Stimulated activated CD8-positive, alpha-beta memory T cell treated with anti-CD3 and anti-CD28 coated beads, Interleukin-12 subunit alpha, Interleukin-12 subunit beta, amount 100 ng/mL, for 1 hour (primary cell): Measurements from ENCODE around the gene SMARCA4.
"Not testable (repeated sequence)": the region's sequence is repeated elsewhere in the genome, so short reads cannot be mapped to it uniquely, and the experiment has no call there.

Experiments used
- DNase-seq: peaks from one replicate; pipeline ENCODE4 v3.0.0-alpha.2; 2020; ENCODE audit warnings: low read depth

Gene SMARCA4

GRCh38 chr19:10976131-10976892, 15.5 kb downstream of the SMARCA4 start:
- no peak for DNase-seq

DNA sequence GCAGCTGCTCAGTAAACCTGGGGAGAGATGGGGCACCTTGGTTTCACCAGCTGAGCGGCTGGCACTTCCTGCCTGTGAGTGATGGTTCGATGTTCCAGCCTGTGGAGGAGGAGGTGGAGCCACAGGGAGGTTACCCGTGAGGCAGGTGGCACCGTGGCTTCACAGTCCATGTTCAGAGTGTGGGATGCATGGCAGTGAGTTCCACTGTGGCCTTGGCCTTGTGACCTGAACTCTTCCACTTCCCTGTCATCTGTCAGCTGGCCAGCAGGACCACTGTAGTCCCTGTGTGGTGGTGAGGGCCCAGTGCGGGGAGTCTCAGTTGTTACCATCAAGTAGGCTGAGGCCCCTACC, 16.9 kb downstream of the SMARCA4 start:
- no peak for DNase-seq

GRCh38 chr19:10979951-10980381, 19.1 kb downstream of the SMARCA4 start:
- DNase-seq = no peak

DNA sequence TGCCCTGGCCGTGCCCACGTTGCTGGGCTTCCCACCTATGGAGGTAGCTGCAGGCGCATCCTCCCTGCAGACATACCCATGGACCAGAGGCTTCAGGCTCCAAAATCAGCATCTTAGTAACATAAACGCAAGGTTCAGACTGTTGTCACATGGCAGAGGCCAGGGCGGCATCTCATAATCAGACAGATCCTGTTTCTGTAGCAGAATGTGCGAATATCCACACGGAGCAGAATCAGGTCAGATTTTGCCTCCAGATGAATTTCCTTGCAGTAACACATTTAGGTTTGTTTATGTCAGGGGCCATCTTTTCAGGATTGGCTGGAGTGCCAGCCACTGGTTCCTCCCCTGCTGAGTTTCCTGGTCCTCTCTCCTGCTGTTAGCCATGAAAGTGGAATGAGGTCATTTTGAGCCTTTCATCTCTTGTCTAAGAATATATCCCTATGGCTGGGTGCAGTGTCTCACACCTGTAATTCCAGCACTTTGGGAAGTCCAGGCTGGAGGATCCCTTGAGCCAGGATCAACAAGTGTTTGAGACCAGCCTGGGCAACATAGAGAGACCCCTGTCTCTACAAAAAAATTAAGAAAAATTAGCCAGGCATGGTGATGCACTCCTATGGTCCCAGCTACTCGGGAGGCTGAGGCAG, 20.5 kb downstream of the SMARCA4 start:
- no peak for DNase-seq

DNA sequence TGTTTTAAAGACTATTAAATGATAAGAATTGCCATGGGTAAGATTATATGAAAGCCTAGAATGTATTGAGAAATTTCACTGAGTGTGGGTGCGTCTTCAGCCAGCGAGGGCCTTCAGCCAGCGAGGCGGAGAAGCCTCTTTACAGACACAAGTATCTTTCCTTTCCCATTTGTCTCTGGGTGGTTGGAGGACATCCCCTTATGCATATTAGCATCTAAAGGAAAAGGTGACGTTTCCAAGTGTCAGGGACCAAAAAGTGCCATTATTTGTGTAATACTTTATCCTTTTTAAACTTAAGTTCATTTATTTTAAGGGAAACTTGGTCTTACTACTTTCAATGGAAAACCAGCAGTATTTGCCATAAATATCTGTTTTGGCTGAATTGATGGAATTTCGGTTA, 22.2 kb downstream of the SMARCA4 start:
- no peak for DNase-seq

DNA sequence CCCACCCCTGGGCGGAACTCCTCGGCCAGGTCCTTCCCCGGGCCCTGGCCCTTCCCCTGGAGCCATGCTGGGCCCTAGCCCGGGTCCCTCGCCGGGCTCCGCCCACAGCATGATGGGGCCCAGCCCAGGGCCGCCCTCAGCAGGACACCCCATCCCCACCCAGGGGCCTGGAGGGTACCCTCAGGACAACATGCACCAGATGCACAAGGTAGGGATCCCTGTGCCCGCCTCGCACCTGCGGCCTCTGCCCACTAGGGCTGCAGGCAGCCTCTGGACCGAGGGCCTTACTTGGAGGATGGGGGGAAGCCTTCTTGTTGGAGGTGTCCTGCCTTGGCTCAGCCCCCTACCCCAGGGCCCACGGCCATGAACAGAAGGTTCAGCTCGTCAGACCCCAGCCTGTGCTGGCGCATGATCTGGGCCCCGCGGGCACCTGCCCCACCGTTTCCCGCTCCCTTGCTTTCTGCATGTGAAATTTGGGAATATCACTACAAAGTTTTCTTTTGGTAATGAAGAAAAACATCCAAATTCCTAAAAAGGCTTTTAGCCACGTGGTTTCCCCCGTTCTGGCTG, 23.4 kb downstream of the SMARCA4 start:
- no peak for DNase-seq

GRCh38 chr19:10985502-10985901, 24.7 kb downstream of the SMARCA4 start:
- DNase-seq = no peak

DNA sequence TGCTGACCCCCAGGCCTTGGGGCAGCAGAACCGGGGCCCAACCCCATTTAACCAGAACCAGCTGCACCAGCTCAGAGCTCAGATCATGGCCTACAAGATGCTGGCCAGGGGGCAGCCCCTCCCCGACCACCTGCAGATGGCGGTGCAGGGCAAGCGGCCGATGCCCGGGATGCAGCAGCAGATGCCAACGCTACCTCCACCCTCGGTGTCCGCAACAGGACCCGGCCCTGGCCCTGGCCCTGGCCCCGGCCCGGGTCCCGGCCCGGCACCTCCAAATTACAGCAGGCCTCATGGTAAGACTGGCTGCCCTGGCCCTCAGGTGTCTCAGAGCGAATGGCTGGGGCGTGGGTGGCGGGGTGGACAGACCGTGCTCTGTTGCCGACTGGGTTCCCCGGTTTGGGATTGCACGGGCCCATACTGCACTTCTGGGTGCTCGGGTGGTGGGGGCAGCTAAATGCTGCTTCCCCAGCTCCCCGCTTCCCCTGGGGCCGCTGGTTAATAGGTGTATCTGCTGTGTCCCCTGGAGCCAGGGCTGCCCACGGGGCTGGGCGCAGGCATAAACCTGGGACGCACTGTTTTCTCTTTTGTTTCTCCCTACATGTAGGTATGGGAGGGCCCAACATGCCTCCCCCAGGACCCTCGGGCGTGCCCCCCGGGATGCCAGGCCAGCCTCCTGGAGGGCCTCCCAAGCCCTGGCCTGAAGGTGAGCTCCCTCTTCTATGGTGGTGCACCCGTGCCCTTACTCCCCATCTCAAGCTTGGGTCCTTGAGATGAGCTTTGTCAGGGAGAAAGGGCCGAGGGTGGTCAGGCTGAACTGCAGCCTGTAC, 25.7 kb downstream of the SMARCA4 start:
- no peak for DNase-seq

DNA sequence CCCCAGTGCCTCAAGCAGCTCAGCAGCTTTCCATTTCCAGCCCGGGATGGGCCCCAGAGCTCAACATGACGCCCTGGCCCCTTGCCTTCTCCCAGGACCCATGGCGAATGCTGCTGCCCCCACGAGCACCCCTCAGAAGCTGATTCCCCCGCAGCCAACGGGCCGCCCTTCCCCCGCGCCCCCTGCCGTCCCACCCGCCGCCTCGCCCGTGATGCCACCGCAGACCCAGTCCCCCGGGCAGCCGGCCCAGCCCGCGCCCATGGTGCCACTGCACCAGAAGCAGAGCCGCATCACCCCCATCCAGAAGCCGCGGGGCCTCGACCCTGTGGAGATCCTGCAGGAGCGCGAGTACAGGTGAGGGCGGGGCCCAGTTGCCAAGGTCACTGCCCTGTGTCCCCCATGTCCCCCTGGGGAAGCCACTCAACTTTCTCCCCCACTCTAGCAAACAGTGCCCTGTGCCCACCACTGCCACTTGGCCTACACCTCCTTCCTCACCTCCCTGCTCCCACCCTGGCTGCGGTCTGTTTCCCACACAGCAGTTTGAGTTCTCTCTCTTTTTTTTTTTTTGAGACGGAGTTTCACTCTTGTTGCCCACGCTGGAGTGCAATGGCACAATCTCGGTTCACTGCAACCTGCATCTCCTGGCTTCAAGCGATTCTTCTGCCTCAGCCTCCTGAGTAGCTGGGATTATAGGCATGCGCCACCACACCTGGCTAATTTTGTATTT, 26.9 kb downstream of the SMARCA4 start:
- no peak for DNase-seq

GRCh38 chr19:10988380-10988779, 27.6 kb downstream of the SMARCA4 start:
- DNase-seq = no peak

GRCh38 chr19:10988921-10989320, 28.1 kb downstream of the SMARCA4 start:
- DNase-seq = no peak

DNA sequence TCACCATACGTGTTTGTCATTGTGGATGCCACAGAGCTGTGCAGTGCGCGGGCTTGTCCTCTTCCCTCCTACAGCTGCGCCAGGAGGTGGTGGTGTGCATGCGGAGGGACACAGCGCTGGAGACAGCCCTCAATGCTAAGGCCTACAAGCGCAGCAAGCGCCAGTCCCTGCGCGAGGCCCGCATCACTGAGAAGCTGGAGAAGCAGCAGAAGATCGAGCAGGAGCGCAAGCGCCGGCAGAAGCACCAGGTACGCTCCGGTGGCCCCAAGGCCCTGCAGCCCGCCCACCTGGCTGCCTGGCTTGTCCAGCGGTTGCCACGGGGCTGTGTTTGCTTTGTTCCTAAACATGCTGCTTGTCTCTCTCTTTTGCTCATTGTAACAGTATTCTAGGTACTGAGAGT, 30.2 kb downstream of the SMARCA4 start:
- no peak for DNase-seq

DNA sequence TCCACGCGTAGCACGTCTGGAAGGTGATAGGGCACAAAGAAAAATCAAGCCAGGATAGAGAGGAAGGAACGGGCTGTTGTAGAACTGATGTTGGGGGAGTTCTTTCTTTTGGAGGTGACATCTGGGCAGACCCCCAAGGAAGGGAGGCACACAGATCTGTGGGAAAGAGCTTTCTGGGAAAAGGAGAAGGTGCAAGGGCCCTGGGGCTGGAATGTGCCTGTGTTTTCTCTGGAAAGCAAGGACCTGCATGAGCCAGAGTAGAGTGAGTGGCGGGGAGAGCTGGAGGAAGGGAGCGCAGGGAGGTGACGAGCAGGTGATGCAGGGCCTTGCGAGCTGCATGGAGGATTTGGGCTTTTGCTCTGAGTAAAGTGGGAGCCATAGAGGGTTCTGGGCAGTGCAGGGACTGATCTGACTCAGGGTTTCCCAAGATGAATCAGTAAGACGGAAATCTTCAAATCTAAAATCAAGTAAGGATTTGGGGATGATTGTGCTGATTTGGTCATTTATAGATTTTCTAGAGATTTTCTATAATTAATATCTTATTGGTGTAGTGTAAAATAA, 30.8 kb downstream of the SMARCA4 start:
- DNase-seq = no peak

GRCh38 chr19:10992174-10992573, 31.3 kb downstream of the SMARCA4 start:
- DNase-seq = not testable (repeated sequence)

DNA sequence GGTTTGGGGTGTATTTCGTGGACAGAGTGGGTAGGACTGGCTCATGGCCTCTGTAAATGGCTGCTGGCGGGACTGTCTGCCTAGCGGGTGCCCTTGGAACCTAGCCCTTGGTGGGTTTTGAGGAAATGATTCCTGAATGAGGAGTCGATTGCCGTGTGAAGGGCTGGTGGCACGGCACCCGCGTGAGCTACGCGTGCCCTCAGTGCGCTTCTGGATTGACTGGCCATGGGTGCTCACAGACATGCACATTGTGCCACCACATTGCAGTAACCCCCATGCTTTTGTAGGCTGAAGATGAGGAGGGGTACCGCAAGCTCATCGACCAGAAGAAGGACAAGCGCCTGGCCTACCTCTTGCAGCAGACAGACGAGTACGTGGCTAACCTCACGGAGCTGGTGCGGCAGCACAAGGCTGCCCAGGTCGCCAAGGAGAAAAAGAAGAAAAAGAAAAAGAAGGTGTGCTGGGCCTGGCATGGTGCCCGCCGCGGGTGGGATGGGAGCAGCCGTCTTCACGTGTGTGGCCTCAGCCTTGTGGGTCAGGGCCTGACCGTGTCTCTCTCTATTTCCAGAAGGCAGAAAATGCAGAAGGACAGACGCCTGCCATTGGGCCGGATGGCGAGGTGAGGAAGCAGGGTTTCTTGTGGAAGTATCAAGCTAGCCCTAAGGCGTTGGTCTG, 35.2 kb downstream of the SMARCA4 start:
- no peak for DNase-seq

GRCh38 chr19:10998045-10998533, 37.3 kb downstream of the SMARCA4 start:
- DNase-seq = no peak

DNA sequence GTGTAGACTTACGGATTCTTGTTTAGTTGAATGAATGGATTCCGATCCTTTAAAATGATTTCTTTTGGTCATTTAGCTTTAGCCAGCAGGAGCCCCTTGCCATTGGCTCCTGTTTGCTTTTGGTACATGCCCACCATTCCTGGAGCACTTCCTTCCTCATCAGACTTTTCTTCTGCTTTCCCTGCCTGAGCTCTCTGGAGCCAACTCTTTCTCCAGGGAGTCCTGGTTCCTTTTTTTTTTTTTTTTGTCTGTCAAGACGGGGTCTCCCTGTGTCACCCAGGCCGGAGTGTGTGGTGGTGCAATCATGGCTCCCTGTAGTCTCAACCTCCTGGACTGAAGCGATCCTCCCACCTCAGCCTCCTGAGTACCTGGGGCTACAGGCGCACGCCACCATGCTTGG, 37.8 kb downstream of the SMARCA4 start:
- no peak for DNase-seq

DNA sequence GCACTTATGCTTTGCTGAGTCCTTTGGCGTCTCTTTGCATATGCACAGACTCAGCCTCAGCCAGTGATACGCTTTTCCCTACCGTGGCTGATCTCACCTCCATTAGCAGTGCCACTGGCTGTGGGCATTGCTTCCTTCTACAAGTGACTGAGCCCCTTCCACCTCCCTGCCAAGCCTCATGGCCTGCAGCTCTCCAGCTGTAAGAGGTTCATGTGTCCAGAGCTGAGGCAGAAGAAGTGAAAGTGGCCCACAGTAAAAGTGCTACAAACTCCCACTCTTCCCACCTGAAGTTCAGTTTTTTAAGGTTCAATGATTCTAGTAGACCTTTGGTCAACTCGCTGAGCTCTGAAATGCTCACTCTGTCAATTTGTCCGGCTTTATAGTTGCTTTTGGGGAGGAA, 44.7 kb downstream of the SMARCA4 start:
- no peak for DNase-seq

DNA sequence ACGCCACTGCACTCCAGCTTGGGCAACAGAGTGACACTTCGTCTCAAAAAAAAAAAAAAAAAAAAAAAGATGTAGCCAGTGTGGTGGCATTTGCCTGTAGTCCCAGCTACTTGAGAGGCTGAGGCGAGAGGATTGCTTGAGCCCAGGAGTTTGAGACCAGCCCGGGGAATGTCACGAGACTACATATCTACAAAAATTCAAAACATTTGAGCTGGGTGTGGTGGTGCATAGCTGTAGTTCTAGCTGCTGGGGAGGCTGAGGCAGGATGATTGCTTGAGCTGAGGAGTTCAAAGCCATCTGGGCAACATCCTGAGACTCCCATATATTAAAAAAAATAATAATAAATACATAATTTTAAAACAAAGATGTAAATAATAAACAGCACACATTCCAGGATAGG, 46.6 kb downstream of the SMARCA4 start:
- no peak for DNase-seq

DNA sequence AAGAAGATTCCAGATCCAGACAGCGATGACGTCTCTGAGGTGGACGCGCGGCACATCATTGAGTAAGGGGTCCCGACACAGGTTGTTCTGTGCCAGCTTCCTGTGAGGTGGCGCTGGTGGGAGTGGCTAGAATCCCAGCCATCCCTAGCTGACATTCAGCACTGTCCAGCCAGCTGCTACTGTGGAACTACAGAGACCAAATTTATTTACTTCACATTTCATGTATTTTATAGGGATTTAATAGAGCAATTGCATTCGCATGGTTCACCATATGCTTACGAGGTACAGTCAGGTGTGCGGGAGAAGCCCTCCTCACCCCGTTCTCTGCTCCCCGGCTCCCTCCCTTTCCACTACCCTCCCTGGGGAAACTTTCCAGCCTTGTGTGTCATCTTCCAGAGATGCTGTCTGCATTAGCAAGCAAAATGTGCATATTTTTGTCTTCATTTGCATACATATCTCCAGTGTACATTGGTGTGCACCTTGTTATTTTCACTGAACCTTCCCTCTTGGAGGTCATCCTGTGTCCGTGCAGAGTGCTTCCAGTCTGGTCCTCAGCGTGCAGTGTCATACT, 47.2 kb downstream of the SMARCA4 start:
- no peak for DNase-seq

DNA sequence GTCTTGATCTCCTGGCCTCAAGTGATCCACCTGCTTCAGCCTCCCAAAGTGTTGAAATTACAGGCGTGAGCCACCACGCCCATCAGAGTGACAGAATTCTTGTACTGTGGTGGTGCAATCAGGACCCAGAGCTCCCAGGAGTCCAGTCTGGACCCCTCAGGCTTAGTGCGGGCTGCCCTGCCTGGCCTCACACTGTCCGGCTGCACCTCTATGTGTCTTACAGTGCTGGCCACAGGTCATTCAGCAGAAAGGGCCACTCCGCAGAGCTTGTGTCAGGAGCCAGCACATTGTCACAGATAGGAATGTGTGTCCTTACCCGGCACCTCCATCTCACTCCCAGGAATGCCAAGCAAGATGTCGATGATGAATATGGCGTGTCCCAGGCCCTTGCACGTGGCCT, 49.2 kb downstream of the SMARCA4 start:
- no peak for DNase-seq
